ENCODE measurements around the gene PSME3.

GRCh38 chr17:42804918-42805367 is 28.3 kb upstream of the PSME3 start:
- TF ChIP-seq, protein P1, sequence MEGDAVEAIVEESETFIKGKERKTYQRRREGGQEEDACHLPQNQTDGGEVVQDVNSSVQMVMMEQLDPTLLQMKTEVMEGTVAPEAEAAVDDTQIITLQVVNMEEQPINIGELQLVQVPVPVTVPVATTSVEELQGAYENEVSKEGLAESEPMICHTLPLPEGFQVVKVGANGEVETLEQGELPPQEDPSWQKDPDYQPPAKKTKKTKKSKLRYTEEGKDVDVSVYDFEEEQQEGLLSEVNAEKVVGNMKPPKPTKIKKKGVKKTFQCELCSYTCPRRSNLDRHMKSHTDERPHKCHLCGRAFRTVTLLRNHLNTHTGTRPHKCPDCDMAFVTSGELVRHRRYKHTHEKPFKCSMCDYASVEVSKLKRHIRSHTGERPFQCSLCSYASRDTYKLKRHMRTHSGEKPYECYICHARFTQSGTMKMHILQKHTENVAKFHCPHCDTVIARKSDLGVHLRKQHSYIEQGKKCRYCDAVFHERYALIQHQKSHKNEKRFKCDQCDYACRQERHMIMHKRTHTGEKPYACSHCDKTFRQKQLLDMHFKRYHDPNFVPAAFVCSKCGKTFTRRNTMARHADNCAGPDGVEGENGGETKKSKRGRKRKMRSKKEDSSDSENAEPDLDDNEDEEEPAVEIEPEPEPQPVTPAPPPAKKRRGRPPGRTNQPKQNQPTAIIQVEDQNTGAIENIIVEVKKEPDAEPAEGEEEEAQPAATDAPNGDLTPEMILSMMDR (IDR thresholded peaks at IDR 0.05), result no peak
- TF ChIP-seq POLR2A (IDR thresholded peaks at IDR 0.05), result no peak
